RWPE1 (cell line): ENCODE results near the gene DUSP10.

Source experiments
- CTCF ChIA-PET: fragments of 350-600 bp; sonication (Branson Sonifier 250); formaldehyde crosslinking; extraction: SDS; loops from one replicate; lab custom pipeline; 2021; lab: Yijun Ruan, JAX
- POLR2A ChIA-PET: fragments of 400-600 bp; formaldehyde crosslinking; extraction: SDS; loops from one replicate; lab custom pipeline; 2020; ENCODE audit warnings: antibody characterized with exemption; ENCODE audit not compliant: low non-redundant PET; lab: Yijun Ruan, JAX
- DNase-seq: peaks from one replicate; pipeline ENCODE4 v3.0.0; 2012; ENCODE audit warnings: low spot score
- H3K27ac ChIP-seq: fragments of 450-650 bp; 2 replicates; pipeline ENCODE4 v1.5.1; 2017
- CTCF ChIP-seq: fragments of 450-650 bp; conservative IDR thresholded peaks from 2 replicates; pipeline ENCODE4 v1.5.1; 2017; ENCODE audit warnings: low read depth, mild to moderate bottlenecking

The DUSP10 gene

GRCh38 chr1:221741703-221742554 is at the start of gene DUSP10:
Gene DUSP10, minus strand, starts transcription at chr1:221742089. Its CDS starts 2,345 bp downstream, at chr1:221739744.
- ChIA-PET CTCF (interaction anchor here (0.6 to 2.7 kb wide), 9 partner anchors 98 to 1260 kb away, joined by 3 to 21 read pairs (median 3); no protein-coding TSS in a partner anchor), POLR2A (interaction anchor here (0.5 to 1.7 kb wide), 9 partner anchors 13 to 1059 kb away, joined by 3 to 6 read pairs (median 3); no protein-coding TSS in a partner anchor)
- peak within 1 kb of the TSS; percentile 99 for H3K27ac ChIP-seq
- DNase-seq, result peak; percentile 100
- TF ChIP-seq CTCF, result no peak

- no peak for DNase-seq
- CTCF ChIA-PET, result no interaction called here
- POLR2A ChIA-PET, result no interaction called here
- no peak overlapping the region for H3K27ac ChIP-seq
- no peak for TF ChIP-seq CTCF
Measured at GRCh38 chr1:221788466-221788865, 46.6 kb upstream of the DUSP10 start.

- no peak overlapping the region for H3K27ac ChIP-seq
- CTCF ChIA-PET, result no interaction called here
- POLR2A ChIA-PET, result no interaction called here
- DNase-seq, result no peak
- TF ChIP-seq CTCF, result no peak
Measured at GRCh38 chr1:221786647-221787046, 44.8 kb upstream of the DUSP10 start.

GRCh38 chr1:221783936-221784335 is 42.0 kb upstream of the DUSP10 start:
- POLR2A ChIA-PET, result no interaction called here
- CTCF ChIA-PET, result interaction anchor here (0.6 to 1.1 kb wide), 3 partner anchors 14 to 41 kb away, joined by 3 to 4 read pairs (median 3); no protein-coding TSS in a partner anchor
- no peak overlapping the region for H3K27ac ChIP-seq
- no peak for TF ChIP-seq CTCF
- DNase-seq, result no peak

GRCh38 chr1:221783437-221783836 is 41.5 kb upstream of the DUSP10 start:
- DNase-seq, result no peak
- no peak for TF ChIP-seq CTCF
- POLR2A ChIA-PET, result no interaction called here
- no peak overlapping the region for H3K27ac ChIP-seq
- CTCF ChIA-PET, result interaction anchor here (0.8 to 1.1 kb wide), 3 partner anchors 22 to 40 kb away, joined by 3 to 4 read pairs (median 3); no protein-coding TSS in a partner anchor

- no peak for DNase-seq
- POLR2A ChIA-PET, result no interaction called here
- no peak overlapping the region for H3K27ac ChIP-seq
- TF ChIP-seq CTCF, result no peak
- CTCF ChIA-PET, result interaction anchor here (0.6 to 1.1 kb wide), 4 partner anchors 21 to 1068 kb away, joined by 3 to 4 read pairs (median 3); no protein-coding TSS in a partner anchor
Measured at GRCh38 chr1:221782970-221783369, 41.1 kb upstream of the DUSP10 start.
